Neuronal stem cell (in vitro differentiated cells): ENCODE measurements around the gene FBXL7.

Experiments used
- DNase-seq: peaks from one replicate; pipeline ENCODE4 v3.0.0-alpha.2; 2013; ENCODE audit warnings: low spot score
- H2AFZ ChIP-seq: one replicate; pipeline ENCODE4 v1.6.1; 2013; ENCODE audit warnings: mild to moderate bottlenecking, low read length, inconsistent platforms
- H2AK5ac ChIP-seq: 2 replicates; pipeline ENCODE4 v1.6.1; 2013; ENCODE audit warnings: low read depth, mild to moderate bottlenecking, inconsistent platforms, low read length, moderate library complexity, mixed read lengths
- H2BK120ac ChIP-seq: 2 replicates; pipeline ENCODE4 v1.6.1; 2013; ENCODE audit warnings: low read depth, mild to moderate bottlenecking, inconsistent platforms, low read length, moderate library complexity, mixed read lengths
- H2BK12ac ChIP-seq: one replicate; pipeline ENCODE4 v1.6.1; 2013; ENCODE audit warnings: low read length, inconsistent platforms
- H2BK15ac ChIP-seq: 2 replicates; pipeline ENCODE4 v1.6.1; 2013; ENCODE audit warnings: mild to moderate bottlenecking, low read length, inconsistent platforms, mixed read lengths
- H2BK5ac ChIP-seq: one replicate; pipeline ENCODE4 v1.6.1; 2013; ENCODE audit warnings: inconsistent platforms, mild to moderate bottlenecking, low read length, moderate library complexity
- H3K14ac ChIP-seq: one replicate; pipeline ENCODE4 v1.6.1; 2013; ENCODE audit warnings: low read length, inconsistent platforms
- H3K18ac ChIP-seq: 2 replicates; pipeline ENCODE4 v1.6.1; 2013; ENCODE audit warnings: low read length, inconsistent platforms
- H3K23ac ChIP-seq: 2 replicates; pipeline ENCODE4 v1.6.1; 2013; ENCODE audit warnings: low read depth, mild to moderate bottlenecking, mixed read lengths, low read length, inconsistent platforms; ENCODE audit not compliant: poor library complexity
- H3K27ac ChIP-seq: replicated peaks from 3 replicates; pipeline ENCODE4 v1.5.1; 2013; ENCODE audit warnings: low read length, inconsistent platforms
- H3K27me3 ChIP-seq, 3 experiments: 2 replicates each; pipeline ENCODE4 v1.6.1; 2013; ENCODE audit warnings: low read length in 3 of 3, mild to moderate bottlenecking in 2 of 3, inconsistent platforms in 1 of 3, low read depth in 1 of 3, mixed read lengths in 1 of 3, moderate library complexity in 1 of 3; ENCODE audit not compliant: control insufficient read depth in 3 of 3, insufficient read depth in 3 of 3
- H3K36me3 ChIP-seq, 2 donors: replicated peaks in 1 of 2; 2 replicates each; pipeline ENCODE4 v1.6.1; 2013; ENCODE audit warnings: low read length in 2 of 2; ENCODE audit not compliant: control insufficient read depth in 2 of 2, insufficient read depth in 2 of 2
- H3K4ac ChIP-seq: 2 replicates; pipeline ENCODE4 v1.6.1; 2013; ENCODE audit warnings: inconsistent platforms, mild to moderate bottlenecking, low read length, moderate library complexity
- H3K4me1 ChIP-seq, 2 donors: 1 replicate in 1 of 2; 2 replicates in 1 of 2; pipeline ENCODE4 v1.6.1; 2013; ENCODE audit warnings: low read length in 2 of 2, low read depth in 1 of 2; ENCODE audit not compliant: control insufficient read depth in 2 of 2, insufficient read depth in 1 of 2
- H3K4me2 ChIP-seq: one replicate; pipeline ENCODE4 v1.6.1; 2013; ENCODE audit warnings: mild to moderate bottlenecking, low read length, inconsistent platforms; ENCODE audit not compliant: insufficient read depth, poor library complexity, severe bottlenecking
- H3K4me3 ChIP-seq, 2 donors: 2 replicates each; pipeline ENCODE4 v1.5.1; 2013; ENCODE audit warnings: low read length in 2 of 2, mild to moderate bottlenecking in 2 of 2, inconsistent platforms in 1 of 2, moderate library complexity in 1 of 2
- H3K79me1 ChIP-seq: one replicate; pipeline ENCODE4 v1.6.1; 2013; ENCODE audit warnings: low read depth, mild to moderate bottlenecking, inconsistent platforms, low read length, moderate library complexity
- H3K9ac ChIP-seq: one replicate; pipeline ENCODE4 v1.6.1; 2013; ENCODE audit warnings: mild to moderate bottlenecking, low read depth, low read length, inconsistent platforms; ENCODE audit not compliant: poor library complexity
- H3K9me3 ChIP-seq, 2 donors: replicated peaks in 1 of 2; 2 replicates each; pipeline versions ENCODE3 to v1.6.1; 2013; ENCODE audit warnings: low read length in 2 of 2, mild to moderate bottlenecking in 2 of 2, inconsistent platforms in 1 of 2, low read depth in 1 of 2, mixed read lengths in 1 of 2, moderate library complexity in 1 of 2; ENCODE audit not compliant: control insufficient read depth in 2 of 2, insufficient read depth in 1 of 2
- H4K8ac ChIP-seq: one replicate; pipeline ENCODE4 v1.6.1; 2013; ENCODE audit warnings: low read depth, mild to moderate bottlenecking, inconsistent platforms, low read length, moderate library complexity
- H4K91ac ChIP-seq: one replicate; pipeline ENCODE4 v1.6.1; 2013; ENCODE audit warnings: low read length, low read depth, mild to moderate bottlenecking, inconsistent platforms; ENCODE audit not compliant: poor library complexity
- WGBS, 2 donors: extraction: QIAGEN DNeasy Blood & Tissue Kit; methylation state at CpG; one replicate each; pipeline ENCODE4 v1.1.7; 2013; ENCODE audit warnings: missing lambda C conversion rate in 2 of 2, mixed read lengths in 1 of 2; ENCODE audit not compliant: insufficient read length in 2 of 2, insufficient replicate concordance in 1 of 2; ENCODE audit errors: extremely low coverage in 2 of 2; 5-methylcytosine and 5-hydroxymethylcytosine counted together

The FBXL7 gene

DNA sequence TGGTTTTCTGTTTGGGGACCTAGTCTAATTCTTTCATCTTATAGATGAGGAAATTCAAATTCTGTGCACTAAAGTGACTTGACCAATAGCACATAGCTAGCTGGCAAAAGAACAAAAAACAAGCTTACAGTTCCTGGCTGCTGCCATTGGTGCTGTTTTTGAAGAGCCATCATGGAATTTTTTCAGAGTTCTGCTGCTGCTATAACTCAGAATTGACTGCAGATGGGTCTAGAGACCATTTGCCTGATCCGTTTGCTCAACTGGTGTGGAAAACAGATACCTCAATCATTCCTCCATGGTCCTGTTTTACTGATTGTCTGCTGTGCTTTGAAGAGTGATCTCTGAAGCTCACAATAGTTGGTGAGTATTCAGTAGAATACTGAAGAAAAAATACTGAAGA lies 15.2 kb downstream of the FBXL7 start:
- H2BK5ac ChIP-seq = no peak overlapping the region
- DNase-seq = no peak
- WGBS, 2 donors = no CpG with 5 or more reads among the region's 1 CpG

DNA sequence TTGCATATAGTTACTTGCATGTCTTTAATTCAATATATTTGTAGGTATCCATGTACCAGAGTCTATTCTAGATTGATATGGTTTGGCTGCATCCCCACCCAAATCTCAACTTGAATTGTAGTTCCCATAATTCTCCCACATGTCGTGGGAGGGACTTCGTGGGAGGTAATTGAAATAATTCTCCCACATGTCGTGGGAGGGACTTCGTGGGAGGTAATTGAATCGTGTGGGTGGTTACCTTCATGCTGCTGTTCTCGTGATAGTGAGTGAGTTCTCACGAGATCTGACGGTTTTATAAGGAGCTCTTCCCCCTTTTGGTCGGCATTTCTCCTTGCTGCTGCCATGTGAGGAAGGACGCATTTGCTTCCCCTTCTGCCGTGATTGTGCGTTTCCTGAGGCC lies 16.5 kb downstream of the FBXL7 start:
- H3K4me3 ChIP-seq = no peak overlapping the region
- no peak overlapping the region for H2BK5ac ChIP-seq
- no peak overlapping the region for H2BK120ac ChIP-seq
- H4K91ac ChIP-seq = no peak overlapping the region
- H4K8ac ChIP-seq = no peak overlapping the region
- no peaks in the 10 kb centered on the region for H3K27me3 ChIP-seq
- no peak for DNase-seq
- H3K79me1 ChIP-seq = peaks cover 3% of the 10 kb centered on the region
- no peak overlapping the region for H3K18ac ChIP-seq
- H3K27ac ChIP-seq = no peak overlapping the region
- peaks cover 0 to 4% of the 10 kb centered on the region in 2 donors for H3K4me1 ChIP-seq
- no peak overlapping the region for H2AK5ac ChIP-seq
- no peak overlapping the region for H2AFZ ChIP-seq
- no CpG with 5 or more reads among the region's 12 CpGs for WGBS, 2 donors
- H2BK15ac ChIP-seq = no peak overlapping the region
- no peak overlapping the region for H3K23ac ChIP-seq
- no peak overlapping the region for H2BK12ac ChIP-seq
- H3K36me3 ChIP-seq = no peaks in the 10 kb centered on the region
- no peak overlapping the region for H3K4ac ChIP-seq
- H3K4me2 ChIP-seq = no peak overlapping the region
- H3K14ac ChIP-seq = no peak overlapping the region
- no peak overlapping the region for H3K9ac ChIP-seq
- no peaks in the 10 kb centered on the region for H3K9me3 ChIP-seq

More for the DNA sequence above, 15.2 kb downstream of the FBXL7 start:
- Histone ChIP-seq H3K4me2 (no peak overlapping the region), H2AK5ac (no peak overlapping the region), H3K14ac (no peak overlapping the region), H3K27ac (no peak overlapping the region), H3K23ac (no peak overlapping the region), H3K4ac (no peak overlapping the region), H2BK12ac (no peak overlapping the region), H4K8ac (no peak overlapping the region), H3K18ac (no peak overlapping the region), H2BK15ac (no peak overlapping the region), H3K9me3 (no peaks in the 10 kb centered on the region), H3K4me3 (no peak overlapping the region), H3K9ac (no peak overlapping the region), H3K79me1 (peaks cover 5% of the 10 kb centered on the region), H4K91ac (no peak overlapping the region), H2AFZ (no peak overlapping the region), H3K27me3 (no peaks in the 10 kb centered on the region), H2BK120ac (no peak overlapping the region), H3K36me3 (no peaks in the 10 kb centered on the region), H3K4me1 (peaks cover 0 to 1% of the 10 kb centered on the region in 2 donors)

DNA sequence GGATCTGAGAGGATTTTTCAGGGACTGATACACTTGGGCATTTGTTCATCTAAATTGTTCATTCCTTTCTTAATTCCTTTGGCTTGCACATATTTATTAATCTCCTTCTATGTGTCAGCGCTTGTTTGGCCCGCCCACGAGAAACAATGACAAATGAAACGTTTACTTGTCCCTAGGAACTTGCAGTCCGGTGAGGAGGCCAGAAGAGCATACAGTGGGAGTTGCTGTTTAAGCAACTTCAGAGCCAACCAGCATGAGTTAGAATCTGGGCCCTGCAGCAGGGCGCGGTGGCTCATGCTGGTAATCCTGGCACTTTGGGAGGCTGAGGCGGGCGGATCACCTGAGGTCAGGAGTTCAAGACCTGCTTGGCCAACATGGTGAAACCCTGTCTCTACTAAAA lies 18.8 kb downstream of the FBXL7 start:
- H3K36me3 ChIP-seq = no peaks in the 10 kb centered on the region
- H3K79me1 ChIP-seq = peaks cover 3% of the 10 kb centered on the region
- no peak for DNase-seq
- no peak overlapping the region for H4K91ac ChIP-seq
- H2AK5ac ChIP-seq = no peak overlapping the region
- no peaks in the 10 kb centered on the region for H3K9me3 ChIP-seq
- H3K18ac ChIP-seq = no peak overlapping the region
- no peak overlapping the region for H3K27ac ChIP-seq
- H2BK120ac ChIP-seq = no peak overlapping the region
- no peak overlapping the region for H3K9ac ChIP-seq
- no peak overlapping the region for H2BK15ac ChIP-seq
- no peak overlapping the region for H3K4me2 ChIP-seq
- no peak overlapping the region for H3K23ac ChIP-seq
- H4K8ac ChIP-seq = no peak overlapping the region
- H2BK5ac ChIP-seq = no peak overlapping the region
- H2BK12ac ChIP-seq = no peak overlapping the region
- no CpG with 5 or more reads among the region's 9 CpGs for WGBS, 2 donors
- peaks cover 2 to 14% of the 10 kb centered on the region in 2 donors for H3K4me1 ChIP-seq
- H2AFZ ChIP-seq = no peak overlapping the region
- no peak overlapping the region for H3K4ac ChIP-seq
- H3K27me3 ChIP-seq = no peaks in the 10 kb centered on the region
- no peak overlapping the region for H3K4me3 ChIP-seq
- no peak overlapping the region for H3K14ac ChIP-seq

DNA sequence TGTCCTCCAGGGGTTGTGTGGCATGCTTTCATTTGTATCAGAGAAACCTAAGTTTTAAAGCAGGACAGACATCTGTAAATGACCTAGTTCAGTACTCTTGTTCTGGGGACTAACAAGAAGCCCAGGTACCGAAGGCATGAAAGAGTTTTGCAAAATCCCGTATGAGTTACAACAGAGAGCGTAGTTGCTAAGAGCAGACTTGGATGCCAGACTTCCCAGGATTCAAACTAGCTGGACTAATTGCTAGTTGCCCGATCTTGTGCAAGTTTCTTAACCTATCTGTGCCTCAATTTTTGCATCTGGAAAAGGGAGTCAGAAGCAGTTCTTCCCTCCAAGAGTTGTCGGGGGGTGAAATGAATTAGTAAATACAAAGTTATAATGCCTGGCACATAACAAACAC lies 20.9 kb downstream of the FBXL7 start:
- no CpG with 5 or more reads among the region's 5 CpGs for WGBS, 2 donors
- DNase-seq = no peak
- H3K9ac ChIP-seq = no peak overlapping the region
- no peak overlapping the region for H3K4me3 ChIP-seq
- no peak overlapping the region for H2BK15ac ChIP-seq
- H2BK120ac ChIP-seq = no peak overlapping the region
- peaks cover 3 to 4% of the 10 kb centered on the region in 2 donors for H3K36me3 ChIP-seq
- no peak overlapping the region for H2BK5ac ChIP-seq
- no peak overlapping the region for H3K4ac ChIP-seq
- no peak overlapping the region for H4K91ac ChIP-seq
- no peak overlapping the region for H2AK5ac ChIP-seq
- no peak overlapping the region for H3K23ac ChIP-seq
- H3K27me3 ChIP-seq = no peaks in the 10 kb centered on the region
- peaks cover 2 to 14% of the 10 kb centered on the region in 2 donors for H3K4me1 ChIP-seq
- no peak overlapping the region for H3K27ac ChIP-seq
- no peak overlapping the region for H4K8ac ChIP-seq
- no peak overlapping the region for H2BK12ac ChIP-seq
- no peak overlapping the region for H3K14ac ChIP-seq
- no peak overlapping the region for H3K18ac ChIP-seq
- H2AFZ ChIP-seq = no peak overlapping the region
- no peak overlapping the region for H3K4me2 ChIP-seq
- H3K79me1 ChIP-seq = peaks cover 3% of the 10 kb centered on the region
- H3K9me3 ChIP-seq = peaks cover 0 to 2% of the 10 kb centered on the region in 2 donors
